ENCODE measurements around the gene PEBP1. TPM values are rescaled to one million over a fixed set of nuclear protein-coding genes. Genes with fewer than 3 reads are reported as not detected.

PEBP1 gene
- total RNA-seq, 1 donor from 2014 or later = 134 TPM

- Mint-ChIP-seq H3K36me3 (ENCODE audit: low read depth) (peaks cover 34% of the 10 kb centered on the region), H3K27ac (ENCODE audit: unreplicated experiment) (no peak overlapping the region), H3K4me1 (ENCODE audit: low read depth) (no peaks in the 10 kb centered on the region), H3K9me3 (ENCODE audit: low read depth) (no peaks in the 10 kb centered on the region), H3K27me3 (ENCODE audit: low read depth) (no peaks in the 10 kb centered on the region), H3K4me3 (ENCODE audit: unreplicated experiment) (no peak overlapping the region)
- no peak for TF ChIP-seq CTCF (IDR thresholded peaks at IDR 0.05)
- DNase-seq (ENCODE audit: low spot score) = no peak
Measured at GRCh38 chr12:118145798-118146156, 9.9 kb downstream of the PEBP1 start.

DNA sequence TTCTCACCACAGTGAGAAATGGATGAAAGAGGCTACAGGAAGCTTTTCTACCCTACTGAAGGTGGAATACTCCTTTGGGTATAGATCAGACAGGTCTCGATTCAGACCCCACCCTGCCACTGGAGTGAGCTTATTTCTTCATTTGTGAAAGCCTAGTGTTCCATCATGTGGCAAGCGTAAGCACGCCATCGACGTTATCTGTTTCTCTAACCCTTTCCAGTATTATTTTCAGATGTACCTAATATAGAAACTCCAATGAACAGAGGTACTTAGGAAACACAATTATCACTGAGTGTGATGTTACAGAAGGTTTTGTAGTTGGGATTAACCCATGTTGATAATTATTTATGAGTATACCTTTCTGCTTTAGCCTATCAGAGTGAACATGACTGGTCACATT is 12.4 kb downstream of the PEBP1 start:
- TF ChIP-seq CTCF (IDR thresholded peaks at IDR 0.05) = no peak
- no peak for DNase-seq (ENCODE audit: low spot score)
- Mint-ChIP-seq H3K4me1 (ENCODE audit: low read depth) (no peaks in the 10 kb centered on the region), H3K27ac (ENCODE audit: unreplicated experiment) (no peak overlapping the region), H3K9me3 (ENCODE audit: low read depth) (no peaks in the 10 kb centered on the region), H3K36me3 (ENCODE audit: low read depth) (peaks cover 26% of the 10 kb centered on the region), H3K27me3 (ENCODE audit: low read depth) (no peaks in the 10 kb centered on the region), H3K4me3 (ENCODE audit: unreplicated experiment) (no peak overlapping the region)

- no peak overlapping the region for H3K27ac Mint-ChIP-seq (ENCODE audit: unreplicated experiment)
- no peaks in the 10 kb centered on the region for H3K27me3 Mint-ChIP-seq (ENCODE audit: low read depth)
- no peaks in the 10 kb centered on the region for H3K4me1 Mint-ChIP-seq (ENCODE audit: low read depth)
- H3K4me3 Mint-ChIP-seq (ENCODE audit: unreplicated experiment) = no peak overlapping the region
- no peak for TF ChIP-seq CTCF (IDR thresholded peaks at IDR 0.05)
- no peak for DNase-seq (ENCODE audit: low spot score)
- peaks cover 15% of the 10 kb centered on the region for H3K36me3 Mint-ChIP-seq (ENCODE audit: low read depth)
- H3K9me3 Mint-ChIP-seq (ENCODE audit: low read depth) = no peaks in the 10 kb centered on the region
Measured at GRCh38 chr12:118150625-118151024, 14.7 kb downstream of the PEBP1 start.

- H3K27ac Mint-ChIP-seq (ENCODE audit: unreplicated experiment) = no peak overlapping the region
- DNase-seq (ENCODE audit: low spot score) = no peak
- peaks cover 12% of the 10 kb centered on the region for H3K36me3 Mint-ChIP-seq (ENCODE audit: low read depth)
- no peak overlapping the region for H3K4me3 Mint-ChIP-seq (ENCODE audit: unreplicated experiment)
- no peaks in the 10 kb centered on the region for H3K9me3 Mint-ChIP-seq (ENCODE audit: low read depth)
- TF ChIP-seq CTCF (IDR thresholded peaks at IDR 0.05) = no peak
- no peaks in the 10 kb centered on the region for H3K27me3 Mint-ChIP-seq (ENCODE audit: low read depth)
- no peaks in the 10 kb centered on the region for H3K4me1 Mint-ChIP-seq (ENCODE audit: low read depth)
Measured at GRCh38 chr12:118151755-118152154, 15.8 kb downstream of the PEBP1 start.

DNA sequence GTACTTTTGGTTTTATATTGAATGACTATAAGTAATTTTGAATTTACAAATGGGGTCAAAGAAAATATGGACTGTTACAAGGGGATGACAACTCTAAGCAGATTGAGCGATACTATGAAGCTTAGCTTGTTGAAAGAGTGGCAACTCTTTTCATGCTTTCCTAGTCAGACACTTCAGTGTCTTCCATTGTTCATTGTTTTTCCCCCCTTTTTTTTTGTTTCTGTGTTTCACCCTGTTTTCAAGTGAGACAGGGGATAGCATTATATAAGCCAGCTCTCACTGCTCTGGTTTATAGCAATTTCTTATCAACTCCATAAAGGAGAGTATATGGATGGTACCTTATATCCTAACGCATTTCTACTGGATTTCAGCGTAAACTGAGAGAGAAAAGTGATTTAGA is 24.6 kb downstream of the PEBP1 start:
- no peak overlapping the region for H3K27ac Mint-ChIP-seq (ENCODE audit: unreplicated experiment)
- H3K4me1 Mint-ChIP-seq (ENCODE audit: low read depth) = no peaks in the 10 kb centered on the region
- no peak for TF ChIP-seq CTCF (IDR thresholded peaks at IDR 0.05)
- no peak overlapping the region for H3K4me3 Mint-ChIP-seq (ENCODE audit: unreplicated experiment)
- no peak for DNase-seq (ENCODE audit: low spot score)
- no peaks in the 10 kb centered on the region for H3K9me3 Mint-ChIP-seq (ENCODE audit: low read depth)
- peaks cover 19% of the 10 kb centered on the region for H3K36me3 Mint-ChIP-seq (ENCODE audit: low read depth)
- no peaks in the 10 kb centered on the region for H3K27me3 Mint-ChIP-seq (ENCODE audit: low read depth)
